ENCODE results near the gene IBTK. TPM values are rescaled to one million over a fixed set of nuclear protein-coding genes. Genes with fewer than 3 reads are reported as not detected.
"Not testable (repeated sequence)": the region's sequence is repeated elsewhere in the genome, so short reads cannot be mapped to it uniquely, and the experiment has no call there.

IBTK gene
- total RNA-seq, 1 experiment from 2014 or later, result 36.7 TPM

GRCh38 chr6:82246370-82246769, 1.2 kb downstream of the IBTK start:
- no peak for DNase-seq (ENCODE audit: low read depth)

- DNase-seq (ENCODE audit: low read depth), result no peak
Observed at GRCh38 chr6:82245376-82245775, 2.2 kb downstream of the IBTK start.

- no peak for DNase-seq (ENCODE audit: low read depth)
Observed at GRCh38 chr6:82243884-82244283, 3.7 kb downstream of the IBTK start.

- no peak for DNase-seq (ENCODE audit: low read depth)
Observed at GRCh38 chr6:82240186-82240585, 7.4 kb downstream of the IBTK start.

- DNase-seq (ENCODE audit: low read depth), result no peak
Observed at GRCh38 chr6:82239597-82239996, 7.9 kb downstream of the IBTK start.

GRCh38 chr6:82237013-82237412, 10.5 kb downstream of the IBTK start:
- peak; percentile 39 for DNase-seq (ENCODE audit: low read depth)

- DNase-seq (ENCODE audit: low read depth), result no peak
Observed at GRCh38 chr6:82227770-82228169, 19.8 kb downstream of the IBTK start.

- DNase-seq (ENCODE audit: low read depth), result no peak
Observed at GRCh38 chr6:82220167-82220566, 27.4 kb downstream of the IBTK start.

- DNase-seq (ENCODE audit: low read depth), result no peak
Observed at GRCh38 chr6:82217018-82217586, 30.4 kb downstream of the IBTK start.

- DNase-seq (ENCODE audit: low read depth), result no peak
Observed at GRCh38 chr6:82216549-82216948, 31.0 kb downstream of the IBTK start.

- no peak for DNase-seq (ENCODE audit: low read depth)
Observed at GRCh38 chr6:82211326-82211725, 36.2 kb downstream of the IBTK start.

- no peak for DNase-seq (ENCODE audit: low read depth)
Observed at GRCh38 chr6:82208913-82209312, 38.6 kb downstream of the IBTK start.

GRCh38 chr6:82205930-82206392, 41.6 kb downstream of the IBTK start:
- peak; percentile 23 for DNase-seq (ENCODE audit: low read depth)

GRCh38 chr6:82204020-82204419, 43.5 kb downstream of the IBTK start:
- DNase-seq (ENCODE audit: low read depth), result no peak

- no peak for DNase-seq (ENCODE audit: low read depth)
Observed at GRCh38 chr6:82197784-82198183, 49.8 kb downstream of the IBTK start.

GRCh38 chr6:82197245-82197644, 50.3 kb downstream of the IBTK start:
- not testable (repeated sequence) for DNase-seq (ENCODE audit: low read depth)

GRCh38 chr6:82196161-82196560, 51.4 kb downstream of the IBTK start:
- no peak for DNase-seq (ENCODE audit: low read depth)

GRCh38 chr6:82195619-82196018, 51.9 kb downstream of the IBTK start:
- no peak for DNase-seq (ENCODE audit: low read depth)

GRCh38 chr6:82185948-82186535, 61.5 kb downstream of the IBTK start:
- DNase-seq (ENCODE audit: low read depth), result peak; percentile 4

GRCh38 chr6:82183642-82184282, 63.8 kb downstream of the IBTK start:
- peak; percentile 13 for DNase-seq (ENCODE audit: low read depth)

- DNase-seq (ENCODE audit: low read depth), result peak; percentile 25
Observed at GRCh38 chr6:82182756-82183155, 64.8 kb downstream of the IBTK start.

GRCh38 chr6:82179415-82179814, 68.1 kb downstream of the IBTK start:
- no peak for DNase-seq (ENCODE audit: low read depth)

- DNase-seq (ENCODE audit: low read depth), result no peak
Observed at GRCh38 chr6:82178759-82179112, 68.8 kb downstream of the IBTK start.
